ENCODE results near the gene NEURL1B.

Gene NEURL1B

DNA sequence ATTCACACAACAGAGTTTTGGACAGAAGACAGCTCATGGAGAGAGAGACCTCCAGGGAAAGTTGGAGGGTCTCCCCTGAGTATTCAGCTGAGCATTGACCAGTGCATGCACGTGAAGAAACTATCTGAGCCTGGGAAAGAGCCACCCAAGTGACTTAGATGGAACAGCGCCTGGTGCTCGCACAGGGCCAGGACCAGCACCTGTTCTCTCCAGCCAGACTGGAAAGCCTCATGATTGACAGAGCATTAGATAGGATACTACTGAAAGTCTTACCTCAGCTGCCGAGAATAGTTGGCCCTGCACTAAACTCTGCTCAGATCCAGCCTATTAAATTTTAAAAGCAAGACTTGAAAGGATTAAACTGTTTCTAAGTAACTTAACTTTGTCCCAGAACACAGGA is 28.3 kb upstream of the NEURL1B start:
- TF ChIP-seq NFIC (IDR thresholded peaks at IDR 0.05), result no peak
- TF ChIP-seq, protein P1, sequence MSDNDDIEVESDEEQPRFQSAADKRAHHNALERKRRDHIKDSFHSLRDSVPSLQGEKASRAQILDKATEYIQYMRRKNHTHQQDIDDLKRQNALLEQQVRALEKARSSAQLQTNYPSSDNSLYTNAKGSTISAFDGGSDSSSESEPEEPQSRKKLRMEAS (IDR thresholded peaks at IDR 0.05), result no peak
- no peak for TF ChIP-seq TAF1 (IDR thresholded peaks at IDR 0.05; ENCODE audit: low read depth)
- TF ChIP-seq FOXM1 (IDR thresholded peaks at IDR 0.05; ENCODE audit: borderline replicate concordance, low read depth), result no peak
- no peak for TF ChIP-seq TEAD4 (IDR thresholded peaks at IDR 0.05)
- TF ChIP-seq, protein P2, sequence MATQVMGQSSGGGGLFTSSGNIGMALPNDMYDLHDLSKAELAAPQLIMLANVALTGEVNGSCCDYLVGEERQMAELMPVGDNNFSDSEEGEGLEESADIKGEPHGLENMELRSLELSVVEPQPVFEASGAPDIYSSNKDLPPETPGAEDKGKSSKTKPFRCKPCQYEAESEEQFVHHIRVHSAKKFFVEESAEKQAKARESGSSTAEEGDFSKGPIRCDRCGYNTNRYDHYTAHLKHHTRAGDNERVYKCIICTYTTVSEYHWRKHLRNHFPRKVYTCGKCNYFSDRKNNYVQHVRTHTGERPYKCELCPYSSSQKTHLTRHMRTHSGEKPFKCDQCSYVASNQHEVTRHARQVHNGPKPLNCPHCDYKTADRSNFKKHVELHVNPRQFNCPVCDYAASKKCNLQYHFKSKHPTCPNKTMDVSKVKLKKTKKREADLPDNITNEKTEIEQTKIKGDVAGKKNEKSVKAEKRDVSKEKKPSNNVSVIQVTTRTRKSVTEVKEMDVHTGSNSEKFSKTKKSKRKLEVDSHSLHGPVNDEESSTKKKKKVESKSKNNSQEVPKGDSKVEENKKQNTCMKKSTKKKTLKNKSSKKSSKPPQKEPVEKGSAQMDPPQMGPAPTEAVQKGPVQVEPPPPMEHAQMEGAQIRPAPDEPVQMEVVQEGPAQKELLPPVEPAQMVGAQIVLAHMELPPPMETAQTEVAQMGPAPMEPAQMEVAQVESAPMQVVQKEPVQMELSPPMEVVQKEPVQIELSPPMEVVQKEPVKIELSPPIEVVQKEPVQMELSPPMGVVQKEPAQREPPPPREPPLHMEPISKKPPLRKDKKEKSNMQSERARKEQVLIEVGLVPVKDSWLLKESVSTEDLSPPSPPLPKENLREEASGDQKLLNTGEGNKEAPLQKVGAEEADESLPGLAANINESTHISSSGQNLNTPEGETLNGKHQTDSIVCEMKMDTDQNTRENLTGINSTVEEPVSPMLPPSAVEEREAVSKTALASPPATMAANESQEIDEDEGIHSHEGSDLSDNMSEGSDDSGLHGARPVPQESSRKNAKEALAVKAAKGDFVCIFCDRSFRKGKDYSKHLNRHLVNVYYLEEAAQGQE (IDR thresholded peaks at IDR 0.05; ENCODE audit: low read depth), result no peak

DNA sequence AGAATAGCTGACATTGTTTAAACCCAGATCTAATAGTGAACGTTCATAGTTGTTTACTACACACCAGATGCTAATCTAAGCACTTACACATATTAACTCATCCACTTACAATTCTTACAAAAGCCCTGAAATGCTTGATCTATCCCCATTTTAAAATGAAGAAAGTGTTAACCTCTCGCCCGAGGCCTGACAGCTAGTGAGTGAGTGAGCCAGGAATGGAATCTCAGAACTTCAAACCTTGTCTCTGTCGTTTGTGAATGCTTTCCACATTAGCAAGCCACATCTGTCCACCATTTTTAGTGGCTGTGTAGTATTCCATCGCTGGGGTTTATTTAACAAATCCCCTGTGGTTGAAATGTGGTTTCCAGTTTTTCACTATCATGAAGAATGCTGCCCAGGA is 24.9 kb upstream of the NEURL1B start:
- TF ChIP-seq EP300 (IDR thresholded peaks at IDR 0.05; ENCODE audit: borderline replicate concordance) (no peak), YY1 (IDR thresholded peaks at IDR 0.05; ENCODE audit: low read depth) (no peak), RAD21 (IDR thresholded peaks at IDR 0.05; ENCODE audit: low read depth) (no peak), TEAD4 (IDR thresholded peaks at IDR 0.05) (no peak)
- TF ChIP-seq, protein P1 (IDR thresholded peaks at IDR 0.05), result no peak

DNA sequence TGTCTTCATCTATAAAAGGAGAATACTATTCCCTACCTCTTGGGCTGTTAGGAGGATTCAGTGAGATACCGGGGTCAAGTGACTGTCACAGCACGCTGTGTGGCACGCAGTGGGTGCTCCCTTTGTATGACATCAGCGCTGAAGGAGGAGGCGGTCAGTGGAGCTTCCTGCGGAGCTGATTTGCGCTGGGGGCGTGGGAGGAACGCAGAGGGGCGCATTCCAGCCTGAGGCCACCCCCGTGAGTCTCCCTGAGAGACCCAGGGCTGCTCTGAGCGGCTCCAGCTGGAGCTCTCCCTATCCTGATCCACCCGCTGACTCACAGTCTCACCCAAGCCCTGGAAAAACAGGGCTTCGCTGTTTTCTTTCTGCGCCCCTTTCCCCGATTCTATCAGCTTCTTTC is 24.3 kb upstream of the NEURL1B start:
- no peak for TF ChIP-seq NFIC (IDR thresholded peaks at IDR 0.05)
- TF ChIP-seq CEBPB (IDR thresholded peaks at IDR 0.05), result no peak

DNA sequence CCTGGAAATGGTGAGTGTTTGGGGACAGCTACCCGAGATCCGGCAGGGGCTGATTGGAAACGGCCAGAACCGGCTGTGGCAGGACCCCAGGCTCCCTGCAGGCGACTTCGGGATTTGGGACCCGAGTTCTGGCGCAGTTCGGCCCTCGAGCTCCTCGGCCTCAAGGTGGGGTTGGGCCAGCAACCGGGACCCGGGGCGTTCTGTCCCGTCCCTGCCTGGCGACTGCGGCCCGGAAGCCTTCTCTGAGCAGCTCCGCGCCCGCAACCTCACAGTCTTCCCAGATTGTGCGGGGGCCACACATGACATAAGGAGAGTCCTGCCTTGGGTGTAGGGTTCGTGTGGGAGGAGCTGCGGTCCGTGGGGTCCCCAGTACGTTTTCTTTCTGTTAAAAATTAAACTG is 23.2 kb upstream of the NEURL1B start:
- no peak for TF ChIP-seq RAD21 (IDR thresholded peaks at IDR 0.05; ENCODE audit: low read depth)
- TF ChIP-seq NFIC (IDR thresholded peaks at IDR 0.05), result no peak
- TF ChIP-seq, protein P2 (IDR thresholded peaks at IDR 0.05; ENCODE audit: low read depth), result no peak
- TF ChIP-seq, protein P3, sequence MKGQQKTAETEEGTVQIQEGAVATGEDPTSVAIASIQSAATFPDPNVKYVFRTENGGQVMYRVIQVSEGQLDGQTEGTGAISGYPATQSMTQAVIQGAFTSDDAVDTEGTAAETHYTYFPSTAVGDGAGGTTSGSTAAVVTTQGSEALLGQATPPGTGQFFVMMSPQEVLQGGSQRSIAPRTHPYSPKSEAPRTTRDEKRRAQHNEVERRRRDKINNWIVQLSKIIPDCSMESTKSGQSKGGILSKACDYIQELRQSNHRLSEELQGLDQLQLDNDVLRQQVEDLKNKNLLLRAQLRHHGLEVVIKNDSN (IDR thresholded peaks at IDR 0.05), result no peak
- TF ChIP-seq TCF12 (IDR thresholded peaks at IDR 0.05; ENCODE audit: low read depth), result no peak
- TF ChIP-seq EGR1 (IDR thresholded peaks at IDR 0.05), result no peak
- TF ChIP-seq YY1 (IDR thresholded peaks at IDR 0.05; ENCODE audit: low read depth), result no peak
- TF ChIP-seq, protein P1 (IDR thresholded peaks at IDR 0.05), result no peak
- no peak for TF ChIP-seq CEBPB (IDR thresholded peaks at IDR 0.05)
- no peak for TF ChIP-seq ZBTB7A (IDR thresholded peaks at IDR 0.05; ENCODE audit: low read depth)
- no peak for TF ChIP-seq EP300 (IDR thresholded peaks at IDR 0.05; ENCODE audit: borderline replicate concordance)
- no peak for TF ChIP-seq TEAD4 (IDR thresholded peaks at IDR 0.05)
- TF ChIP-seq FOXM1 (IDR thresholded peaks at IDR 0.05; ENCODE audit: borderline replicate concordance, low read depth), result no peak
- no peak for TF ChIP-seq TAF1 (IDR thresholded peaks at IDR 0.05; ENCODE audit: low read depth)
- no peak for TF ChIP-seq CREB1 (IDR thresholded peaks at IDR 0.05; ENCODE audit: low read depth)

DNA sequence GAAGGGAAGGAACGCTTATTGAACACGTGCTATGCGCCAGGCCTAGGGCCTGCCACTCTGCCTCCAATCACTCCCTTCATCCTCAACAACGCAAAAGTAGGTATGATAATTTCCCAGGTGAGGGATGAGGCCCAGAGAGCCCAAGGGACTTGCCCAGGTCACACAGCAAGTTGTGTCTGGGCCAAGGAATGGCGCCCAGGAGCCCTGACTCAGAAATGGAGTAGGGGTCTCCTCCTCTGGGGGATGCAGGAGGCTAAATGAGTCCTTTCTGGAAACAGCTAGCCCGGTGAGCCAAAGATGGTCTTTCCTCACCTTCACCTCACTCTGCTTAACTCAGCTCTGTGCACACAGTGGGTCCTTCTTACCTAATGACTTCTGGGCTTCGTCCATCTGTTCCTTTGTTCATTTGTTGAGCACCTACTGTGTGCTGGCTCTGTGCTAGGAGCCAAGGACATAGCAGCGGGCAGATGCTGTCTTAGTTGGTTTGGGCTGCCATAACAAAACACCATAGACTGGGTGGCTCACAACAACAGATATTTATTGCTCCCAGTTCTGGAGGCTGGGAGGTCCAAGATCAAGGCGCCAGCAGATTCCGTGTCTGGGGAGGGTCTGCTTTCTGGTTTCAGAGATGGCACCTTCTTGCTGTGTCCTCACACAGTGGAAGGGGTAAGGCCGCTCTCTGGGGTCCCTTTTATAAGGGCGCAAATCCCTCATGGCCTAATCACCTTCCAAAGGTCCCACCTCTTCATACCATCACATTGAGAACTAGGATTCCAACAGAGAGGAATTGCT is 22.3 kb upstream of the NEURL1B start:
- TF ChIP-seq EP300 (IDR thresholded peaks at IDR 0.05; ENCODE audit: borderline replicate concordance), result no peak
- TF ChIP-seq ZBTB7A (IDR thresholded peaks at IDR 0.05; ENCODE audit: low read depth), result no peak
- TF ChIP-seq, protein P2 (IDR thresholded peaks at IDR 0.05; ENCODE audit: low read depth), result no peak
- no peak for TF ChIP-seq EGR1 (IDR thresholded peaks at IDR 0.05)
- no peak for TF ChIP-seq TEAD4 (IDR thresholded peaks at IDR 0.05)
- TF ChIP-seq NFIC (IDR thresholded peaks at IDR 0.05), result no peak
- no peak for TF ChIP-seq RAD21 (IDR thresholded peaks at IDR 0.05; ENCODE audit: low read depth)
- no peak for TF ChIP-seq TAF1 (IDR thresholded peaks at IDR 0.05; ENCODE audit: low read depth)
- no peak for TF ChIP-seq YY1 (IDR thresholded peaks at IDR 0.05; ENCODE audit: low read depth)
- TF ChIP-seq, protein P1 (IDR thresholded peaks at IDR 0.05), result no peak
- TF ChIP-seq CREB1 (IDR thresholded peaks at IDR 0.05; ENCODE audit: low read depth), result no peak
- no peak for TF ChIP-seq FOXM1 (IDR thresholded peaks at IDR 0.05; ENCODE audit: borderline replicate concordance, low read depth)
